Gastroesophageal sphincter (tissue), 3 donors: ENCODE data around the gene PRR14L.

Experiments
- CTCF ChIP-seq, 4 experiments: fragments of 200-600 bp in 2 of 4; fragments of 450-650 bp in 2 of 4; sonication (generic) in 1 of 4; IDR thresholded peaks; one replicate each; pipeline ENCODE4 v1.5.1; 2017 to 2019; ENCODE audit warnings: antibody characterized with exemption in 4 of 4, mild to moderate bottlenecking in 2 of 4, moderate library complexity in 2 of 4
- EP300 ChIP-seq: sonication (generic); formaldehyde crosslinking; IDR thresholded peaks from one replicate; pipeline ENCODE4 v1.6.1; 2017; ENCODE audit warnings: antibody characterized with exemption, mild to moderate bottlenecking

GRCh38 chr22:31654408-31654807 lies 95.5 kb downstream of the PRR14L start:
- no peak for TF ChIP-seq CTCF (IDR thresholded peaks at IDR 0.05)
- no peak for TF ChIP-seq EP300
